Neural progenitor cell (in vitro differentiated cells): ENCODE data around the gene GALNT17.

Experiments used
- CTCF ChIP-seq: fragments of 200-600 bp; sonication (generic); IDR thresholded peaks from 2 replicates; pipeline ENCODE4 v1.5.1; 2017; ENCODE audit warnings: antibody characterized with exemption, mild to moderate bottlenecking
- EZH2 ChIP-seq: fragments of 200-600 bp; sonication (generic); IDR thresholded peaks from 2 replicates; pipeline ENCODE4 v1.6.1; 2017; ENCODE audit warnings: antibody characterized with exemption, mild to moderate bottlenecking, moderate library complexity

GRCh38 chr7:71414490-71414889, 282.5 kb downstream of the GALNT17 start:
- TF ChIP-seq CTCF (no peak), EZH2 (no peak)
